ENCODE measurements around the gene C5orf24.
"Not testable (repeated sequence)": the region's sequence is repeated elsewhere in the genome, so short reads cannot be mapped to it uniquely, and the experiment has no call there.

DNA sequence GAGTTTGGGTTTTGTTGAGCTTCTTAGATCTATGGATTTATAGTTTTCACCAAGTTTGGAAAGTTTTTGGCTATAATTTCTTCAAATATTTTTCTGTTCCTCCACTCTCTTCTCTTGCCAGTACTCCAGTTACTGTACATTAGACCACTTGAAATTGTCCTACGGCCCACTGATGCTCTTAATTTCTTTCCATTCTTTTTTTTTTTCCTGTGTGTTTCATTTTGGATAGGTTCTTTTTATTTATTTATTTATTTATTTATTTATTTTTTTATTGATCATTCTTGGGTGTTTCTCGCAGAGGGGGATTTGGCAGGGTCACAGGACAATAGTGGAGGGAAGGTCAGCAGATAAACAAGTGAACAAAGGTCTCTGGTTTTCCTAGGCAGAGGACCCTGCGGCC is 35.2 kb downstream of the C5orf24 start:
- TF ChIP-seq CTCF, POLR2A (IDR thresholded peaks at IDR 0.05): not testable (repeated sequence)
